Measurements from ENCODE around the gene CSRNP2.
"Not testable (repeated sequence)": the region's sequence is repeated elsewhere in the genome, so short reads cannot be mapped to it uniquely, and the experiment has no call there.

The CSRNP2 gene, protein sequence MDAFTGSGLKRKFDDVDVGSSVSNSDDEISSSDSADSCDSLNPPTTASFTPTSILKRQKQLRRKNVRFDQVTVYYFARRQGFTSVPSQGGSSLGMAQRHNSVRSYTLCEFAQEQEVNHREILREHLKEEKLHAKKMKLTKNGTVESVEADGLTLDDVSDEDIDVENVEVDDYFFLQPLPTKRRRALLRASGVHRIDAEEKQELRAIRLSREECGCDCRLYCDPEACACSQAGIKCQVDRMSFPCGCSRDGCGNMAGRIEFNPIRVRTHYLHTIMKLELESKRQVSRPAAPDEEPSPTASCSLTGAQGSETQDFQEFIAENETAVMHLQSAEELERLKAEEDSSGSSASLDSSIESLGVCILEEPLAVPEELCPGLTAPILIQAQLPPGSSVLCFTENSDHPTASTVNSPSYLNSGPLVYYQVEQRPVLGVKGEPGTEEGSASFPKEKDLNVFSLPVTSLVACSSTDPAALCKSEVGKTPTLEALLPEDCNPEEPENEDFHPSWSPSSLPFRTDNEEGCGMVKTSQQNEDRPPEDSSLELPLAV

GRCh38 chr12:51083126-51083833 lies at the start of gene CSRNP2:
CSRNP2 (minus strand) TSS chr12:51083596; CDS start chr12:51076561, 7,035 bp downstream.
- peak; percentile 90 to 94 for DNase-seq

- no peak for DNase-seq
Observed at GRCh38 chr12:51132693-51133092, 49.3 kb upstream of the CSRNP2 start.

DNA sequence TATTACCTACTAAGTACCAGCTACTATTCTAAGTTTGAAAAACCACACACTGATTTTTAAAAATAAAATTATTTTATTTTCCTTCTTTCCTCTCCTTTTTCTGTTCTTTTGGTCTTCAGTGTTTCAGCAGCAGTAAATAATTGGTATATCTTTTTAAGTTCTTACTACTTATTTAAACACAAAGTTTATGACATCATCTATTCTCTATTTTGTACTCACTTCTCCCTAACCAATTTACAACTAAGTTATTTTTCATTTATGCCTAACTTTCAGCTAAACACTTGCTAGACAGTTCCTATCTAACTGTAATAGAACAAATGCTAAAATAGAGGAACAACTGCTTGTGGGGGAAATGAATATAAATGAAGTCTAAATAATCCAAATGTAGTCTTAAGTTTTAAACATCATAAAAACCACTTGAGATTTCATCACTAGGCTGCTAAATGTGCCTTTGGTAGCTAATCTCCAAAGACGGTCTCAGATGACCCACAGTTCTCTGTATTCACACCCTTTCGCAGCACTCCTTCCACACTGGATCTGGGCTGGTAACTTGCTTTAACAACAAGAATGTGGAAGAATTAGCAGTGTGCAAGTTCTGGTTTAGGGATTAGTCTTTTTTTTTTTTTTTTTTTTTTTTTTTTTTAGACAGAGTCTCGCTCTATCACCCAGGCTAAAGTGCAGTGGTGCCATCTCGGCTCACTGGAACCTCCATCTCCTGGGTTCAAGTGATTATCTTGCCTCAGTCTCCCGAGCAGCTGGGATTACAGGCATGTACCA lies 48.5 kb upstream of the CSRNP2 start:
- no peak for DNase-seq

GRCh38 chr12:51128919-51129318 lies 45.5 kb upstream of the CSRNP2 start:
- no peak for DNase-seq

DNA sequence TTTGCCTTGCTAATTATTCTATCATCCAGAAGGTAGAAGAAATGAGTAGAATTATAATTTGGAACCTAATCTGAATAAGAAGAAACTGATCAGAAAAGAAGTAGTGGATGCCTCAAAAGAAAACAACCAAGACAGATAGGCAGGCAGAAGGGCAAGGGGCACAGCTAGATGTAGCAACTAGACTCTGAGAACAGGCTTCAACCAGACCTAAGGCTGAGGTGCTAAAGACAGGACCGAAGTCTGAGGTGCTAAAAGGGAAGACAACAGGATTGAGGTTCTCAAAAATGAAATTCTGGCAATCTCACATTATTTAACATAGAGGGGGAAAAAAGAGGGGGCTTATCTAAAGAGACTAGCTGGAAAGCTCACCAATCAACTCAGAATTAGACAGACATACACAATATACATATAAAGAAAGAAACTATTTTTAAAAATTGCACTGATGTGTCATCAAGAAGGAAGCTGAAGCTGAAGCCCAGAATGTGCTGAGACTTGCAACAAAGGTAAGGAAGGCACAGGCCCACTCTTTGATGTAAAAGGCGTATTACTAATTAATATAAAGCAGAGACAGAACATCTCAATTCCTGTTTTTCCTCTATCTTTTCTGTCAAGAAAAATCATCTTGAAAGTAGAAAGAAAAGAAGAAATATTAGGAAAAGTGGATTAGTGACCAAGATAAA lies 43.8 kb upstream of the CSRNP2 start:
- DNase-seq = no peak

- DNase-seq = no peak
Observed at GRCh38 chr12:51126297-51126696, 42.9 kb upstream of the CSRNP2 start.

DNA sequence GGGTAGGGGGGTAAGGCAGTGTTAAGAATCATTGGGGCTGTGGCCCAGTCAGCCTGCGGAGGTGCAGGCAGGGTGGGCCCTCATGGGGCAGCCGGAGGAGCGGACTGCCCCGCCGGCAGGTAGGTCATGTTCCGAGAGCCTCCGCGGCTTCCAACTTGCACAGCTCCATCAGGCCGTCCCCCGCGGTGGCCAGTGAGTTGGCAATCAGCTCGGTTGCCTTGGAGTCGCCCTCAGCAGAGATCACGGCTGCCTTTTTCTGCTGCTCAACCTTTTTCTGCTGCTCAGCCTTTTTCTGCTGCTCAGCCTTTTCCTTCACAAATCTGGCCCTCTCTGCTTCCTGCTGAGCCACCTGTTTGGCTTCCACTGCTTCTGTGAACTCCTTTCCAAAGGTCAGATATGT lies 41.1 kb upstream of the CSRNP2 start:
- DNase-seq = no peak

DNA sequence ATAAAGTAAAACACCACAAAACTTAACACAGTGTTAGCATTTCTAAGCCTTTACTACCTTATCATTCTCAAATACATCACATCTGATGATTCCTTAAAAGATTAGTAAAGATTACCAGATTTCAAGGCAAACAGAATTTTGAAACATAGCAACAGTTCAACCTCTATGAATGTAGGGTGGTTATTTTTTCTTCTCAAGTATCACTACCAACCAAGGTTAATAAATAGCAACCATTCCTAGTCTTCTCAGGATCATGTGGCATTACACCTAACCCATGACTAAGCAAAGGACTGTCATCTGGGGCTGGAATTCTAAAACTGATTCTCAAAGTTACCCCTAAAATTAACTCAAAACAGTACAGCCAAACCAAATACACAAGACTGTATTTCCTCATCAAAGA lies 39.4 kb upstream of the CSRNP2 start:
- no peak for DNase-seq

GRCh38 chr12:51118706-51119105 lies 35.3 kb upstream of the CSRNP2 start:
- no peak for DNase-seq

- DNase-seq = no peak
Observed at GRCh38 chr12:51115533-51115932, 32.1 kb upstream of the CSRNP2 start.

DNA sequence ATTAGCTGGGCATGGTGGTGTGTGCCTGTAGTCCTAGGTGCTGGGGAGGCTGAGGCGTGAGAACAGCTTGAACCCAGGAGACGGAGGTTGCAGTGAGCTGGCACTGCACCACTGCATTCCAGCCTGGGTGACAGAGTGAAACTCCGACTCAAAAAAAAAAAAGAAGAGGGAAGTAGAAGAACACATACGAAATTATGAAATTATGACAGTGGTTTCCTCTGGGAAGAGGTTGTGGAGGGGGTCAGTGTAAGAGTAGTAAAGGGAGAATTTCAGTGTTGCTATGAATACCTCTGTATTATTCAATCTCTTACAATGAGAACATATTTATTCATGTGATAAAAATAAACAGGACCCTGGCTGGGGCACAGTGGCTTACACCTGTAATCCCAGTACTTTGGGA lies 24.7 kb upstream of the CSRNP2 start:
- DNase-seq = no peak

GRCh38 chr12:51103977-51104376 lies 20.6 kb upstream of the CSRNP2 start:
- no peak for DNase-seq

- DNase-seq = no peak
Observed at GRCh38 chr12:51098611-51099010, 15.2 kb upstream of the CSRNP2 start.

- no peak for DNase-seq
Observed at GRCh38 chr12:51090705-51091229, 7.4 kb upstream of the CSRNP2 start.

- DNase-seq = no peak
Observed at GRCh38 chr12:51087818-51088217, 4.4 kb upstream of the CSRNP2 start.

DNA sequence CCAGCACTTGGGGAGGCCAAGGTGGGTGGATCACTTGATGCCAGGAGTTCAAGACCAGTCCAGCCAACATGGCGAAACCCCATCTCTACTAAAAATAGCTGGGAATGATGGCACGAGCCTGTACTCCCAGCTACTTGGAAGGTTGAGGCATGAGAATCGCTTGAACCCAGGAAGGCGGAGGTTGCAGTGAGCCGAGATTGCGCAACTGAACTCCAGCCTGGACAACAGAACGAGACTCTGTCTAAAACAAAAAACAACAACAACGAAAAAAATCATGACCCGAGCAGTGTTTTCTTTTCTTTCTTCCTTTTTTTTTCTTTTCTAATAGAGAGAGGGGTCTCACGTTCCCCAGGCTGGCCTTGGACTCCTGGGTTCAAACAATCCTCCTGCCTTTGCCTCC lies 3.5 kb upstream of the CSRNP2 start:
- no peak for DNase-seq

DNA sequence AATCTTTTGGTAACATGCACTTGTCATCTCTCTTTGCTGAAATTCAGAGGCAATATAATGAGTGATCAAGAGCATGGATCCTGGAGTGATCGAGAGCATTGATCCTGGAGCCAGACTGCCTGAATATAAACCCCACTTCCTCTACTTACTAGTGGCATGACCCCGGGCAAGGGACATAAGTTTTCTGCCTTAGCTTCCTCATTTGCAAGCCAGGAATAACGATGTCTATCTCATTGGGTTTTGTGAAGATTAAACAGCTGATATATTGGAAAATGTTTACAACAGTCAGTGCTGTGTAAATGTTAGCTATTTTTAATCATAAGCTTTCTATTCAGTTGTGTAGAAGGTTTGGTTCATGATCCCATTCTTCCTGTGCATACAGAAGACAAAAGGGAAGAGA lies 2.4 kb upstream of the CSRNP2 start:
- DNase-seq = no peak

DNA sequence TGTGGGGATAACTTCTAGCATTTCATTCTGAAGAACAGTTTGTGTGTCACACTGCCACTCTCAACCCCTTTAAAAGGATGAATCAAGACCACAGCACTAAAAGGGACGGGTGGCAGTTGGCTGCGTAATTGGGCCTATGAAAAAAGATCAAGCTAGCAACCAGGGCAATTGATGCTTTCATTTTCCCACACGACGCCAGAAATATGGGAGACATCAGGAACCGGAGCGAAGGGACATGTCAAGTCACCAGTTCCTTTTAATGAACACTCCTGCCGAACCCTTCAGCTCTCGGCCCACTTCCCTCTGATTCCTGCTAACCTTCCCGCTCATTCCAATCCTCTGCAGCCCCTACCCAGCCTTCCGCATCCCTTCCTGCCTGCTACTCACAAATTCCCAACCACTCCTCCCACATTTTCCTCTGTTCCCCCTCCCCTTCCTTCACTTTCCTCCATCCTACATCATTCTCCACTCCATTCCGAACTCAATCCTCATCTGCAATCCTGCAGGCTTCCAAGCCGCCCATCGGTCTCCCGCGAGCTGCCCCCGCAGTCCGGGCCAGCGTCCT lies 753 bp downstream of the CSRNP2 start:
- peak; percentile 10 to 13 for DNase-seq

DNA sequence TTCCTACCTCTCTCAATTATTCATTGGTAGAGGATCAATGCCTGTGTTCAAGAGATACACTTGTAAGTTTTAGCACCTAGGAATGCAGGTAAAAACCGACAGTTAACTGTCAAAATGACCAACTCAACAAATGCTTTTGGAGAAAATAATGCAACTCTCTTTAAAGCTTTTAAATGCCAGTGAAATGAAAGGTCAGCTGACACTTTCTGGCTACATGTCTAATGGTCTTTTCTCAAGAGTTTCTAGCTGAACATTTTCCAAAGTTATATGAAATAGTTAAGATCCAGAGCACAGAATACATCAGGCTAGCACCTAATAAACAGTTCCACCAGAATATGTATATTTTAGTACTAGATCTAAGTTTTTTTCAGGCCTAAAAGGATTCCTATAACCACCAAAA lies 2.0 kb downstream of the CSRNP2 start:
- DNase-seq = no peak

DNA sequence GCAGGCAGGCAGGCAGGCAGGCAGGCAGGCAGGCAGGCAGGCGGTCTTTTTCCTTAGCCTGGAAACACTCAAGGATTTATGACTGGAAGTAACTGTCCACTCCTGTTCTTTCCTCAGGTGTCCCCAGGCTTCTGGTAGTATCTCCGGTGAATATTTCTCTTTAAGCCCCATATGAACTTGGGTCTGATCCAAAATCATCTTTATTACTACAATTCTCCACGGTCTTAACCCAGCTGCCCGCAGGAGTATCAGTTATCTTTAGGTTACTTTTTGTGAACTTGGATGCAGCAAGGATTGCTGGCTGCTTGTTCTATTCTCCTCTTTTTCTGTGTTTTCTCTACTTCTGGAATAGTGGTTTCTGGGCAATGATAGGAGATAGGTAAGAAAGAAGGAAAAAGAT lies 3.3 kb downstream of the CSRNP2 start:
- no peak for DNase-seq

GRCh38 chr12:51078866-51079265 lies 4.5 kb downstream of the CSRNP2 start:
- DNase-seq = not testable (repeated sequence)

GRCh38 chr12:51078346-51078745 lies 5.0 kb downstream of the CSRNP2 start:
- DNase-seq = not testable (repeated sequence)
